Right lobe of liver (tissue), 4 donors: ENCODE data around the gene NDUFB2.

ENCODE experiments used
- POLR2A ChIP-seq: fragments of 450-650 bp; IDR thresholded peaks from one replicate; pipeline ENCODE4 v1.6.1; 2017; ENCODE audit warnings: antibody characterized with exemption, mild to moderate bottlenecking
- TF ChIP-seq, protein P1 (sequence below), 4 donors: fragments of 200-600 bp in 3 of 4; fragments of 450-650 bp in 1 of 4; IDR thresholded peaks; one replicate each; pipeline versions ENCODE4 v1.5.1 to v1.8.0; 2016 to 2022; ENCODE audit warnings: antibody characterized with exemption in 4 of 4, mild to moderate bottlenecking in 2 of 4
- donor health status: DM: no; HTN: no; CAD: no.
- donor health status: DM: no; HTN: no; CAD: no.
- donor health status: DM: no; HTN: yes; CAD: no.

DNA sequence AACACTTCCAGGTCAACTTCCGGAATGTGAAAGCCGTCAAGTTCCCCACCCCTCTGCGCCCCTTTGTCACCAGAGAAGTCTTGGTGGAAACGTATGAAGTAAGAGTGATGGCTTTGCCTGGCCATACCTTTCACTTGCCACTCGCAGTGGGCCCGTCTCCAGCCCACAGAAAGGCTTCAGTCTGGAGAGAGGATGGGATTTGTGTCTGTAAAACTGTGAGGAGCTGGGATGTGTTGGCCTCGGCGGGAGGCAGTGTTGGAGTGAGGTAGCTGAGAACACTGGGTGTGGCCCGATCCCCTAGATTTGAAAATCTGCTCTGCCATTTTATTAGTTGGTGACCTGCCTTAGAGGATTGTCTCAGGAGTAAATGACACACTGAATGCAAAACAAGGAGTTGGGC is 17.3 kb upstream of the NDUFB2 start:
- TF ChIP-seq POLR2A: no peak
- TF ChIP-seq, protein P1, sequence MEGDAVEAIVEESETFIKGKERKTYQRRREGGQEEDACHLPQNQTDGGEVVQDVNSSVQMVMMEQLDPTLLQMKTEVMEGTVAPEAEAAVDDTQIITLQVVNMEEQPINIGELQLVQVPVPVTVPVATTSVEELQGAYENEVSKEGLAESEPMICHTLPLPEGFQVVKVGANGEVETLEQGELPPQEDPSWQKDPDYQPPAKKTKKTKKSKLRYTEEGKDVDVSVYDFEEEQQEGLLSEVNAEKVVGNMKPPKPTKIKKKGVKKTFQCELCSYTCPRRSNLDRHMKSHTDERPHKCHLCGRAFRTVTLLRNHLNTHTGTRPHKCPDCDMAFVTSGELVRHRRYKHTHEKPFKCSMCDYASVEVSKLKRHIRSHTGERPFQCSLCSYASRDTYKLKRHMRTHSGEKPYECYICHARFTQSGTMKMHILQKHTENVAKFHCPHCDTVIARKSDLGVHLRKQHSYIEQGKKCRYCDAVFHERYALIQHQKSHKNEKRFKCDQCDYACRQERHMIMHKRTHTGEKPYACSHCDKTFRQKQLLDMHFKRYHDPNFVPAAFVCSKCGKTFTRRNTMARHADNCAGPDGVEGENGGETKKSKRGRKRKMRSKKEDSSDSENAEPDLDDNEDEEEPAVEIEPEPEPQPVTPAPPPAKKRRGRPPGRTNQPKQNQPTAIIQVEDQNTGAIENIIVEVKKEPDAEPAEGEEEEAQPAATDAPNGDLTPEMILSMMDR (IDR thresholded peaks at IDR 0.05): no peak
